GM12878 (cell line): Measurements from ENCODE around the gene FAM177B. TPM values are rescaled to one million over a fixed set of nuclear protein-coding genes. Genes with fewer than 3 reads are reported as not detected.
A peak's percentile ranks its signal among the peaks of the same experiment; 100 is the strongest.

Source experiments
- ATAC-seq: fragments of 200-7000 bp; cut with Tn5 transposase; 3 replicates; pipeline ENCODE4 v1.9.1; 2020; ENCODE audit warnings: mild to moderate bottlenecking, moderate library complexity
- BruUV-seq: library from RNA; stranded (reverse); fragments of 400-500 nt; replicated peaks from 2 replicates; lab custom pipeline; 2021; lab: Mats Ljungman, UMichigan
- CTCF ChIA-PET: fragments of 300-600 bp; sonication (Branson Sonifier 250); formaldehyde crosslinking; extraction: SDS; loops from one replicate; lab custom pipeline; 2021; ENCODE audit warnings: inconsistent platforms; lab: Yijun Ruan, JAX
- POLR2A ChIA-PET: fragments of 350-600 bp; formaldehyde crosslinking; extraction: SDS; loops from one replicate; lab custom pipeline; 2021; ENCODE audit warnings: inconsistent platforms; lab: Charles Lee
- RAD21 ChIA-PET: fragments of 300-600 bp; sonication (Branson Sonifier 250); formaldehyde crosslinking; loops from one replicate; lab custom pipeline; 2023; ENCODE audit warnings: antibody characterized with exemption; ENCODE audit not compliant: unreplicated experiment; lab: Charles Lee
- SMC1A ChIA-PET: fragments of 300-600 bp; sonication (Branson Sonifier 250); formaldehyde crosslinking; loops from one replicate; lab custom pipeline; 2023; ENCODE audit not compliant: unreplicated experiment, uncharacterized antibody; lab: Charles Lee
- DNase-seq: peaks from one replicate; pipeline ENCODE4 v3.0.0-alpha.2; 2011; ENCODE audit warnings: low read depth, low spot score
- FAIRE-seq: peaks from 3 replicates; lab custom pipeline; 2011; peaks lifted over from hg19 to GRCh38; lab: Jason Lieb, UNC
- H2AFZ ChIP-seq: 2 replicates; pipeline ENCODE4 v1.6.0; 2011; ENCODE audit warnings: low read depth, low read length, control low read depth; ENCODE audit not compliant: control insufficient read depth
- H3K27ac ChIP-seq: 2 replicates; pipeline ENCODE4 v1.5.1; 2011; ENCODE audit warnings: control low read depth; ENCODE audit not compliant: control insufficient read depth, insufficient read depth
- H3K27me3 ChIP-seq, 2 experiments: replicated peaks in 1 of 2; 2 replicates each; pipeline versions ENCODE4 v1.6.0 to v1.6.1; 2011; ENCODE audit warnings: low read length in 1 of 2; ENCODE audit not compliant: control insufficient read depth in 2 of 2, insufficient read depth in 2 of 2
- H3K36me3 ChIP-seq, 2 experiments: 2 replicates each; pipeline ENCODE4 v1.5.1; 2011; ENCODE audit warnings: low read length in 1 of 2; ENCODE audit not compliant: control insufficient read depth in 2 of 2, insufficient read depth in 2 of 2
- H3K4me1 ChIP-seq: 2 replicates; pipeline ENCODE4 v1.6.1; 2011; ENCODE audit warnings: mild to moderate bottlenecking, low read length, moderate library complexity, mixed read lengths; ENCODE audit not compliant: control insufficient read depth, insufficient read depth
- H3K4me2 ChIP-seq: 2 replicates; pipeline ENCODE4 v1.6.0; 2011; ENCODE audit warnings: control low read depth; ENCODE audit not compliant: control insufficient read depth, insufficient read depth
- H3K4me3 ChIP-seq: fragments of 200-600 bp; sonication (generic); 2 replicates; pipeline ENCODE4 v1.5.1; 2016
- H3K79me2 ChIP-seq: 2 replicates; pipeline ENCODE4 v1.6.0; 2011; ENCODE audit warnings: low read length; ENCODE audit not compliant: control insufficient read depth, insufficient read depth
- H3K9ac ChIP-seq: 2 replicates; pipeline ENCODE4 v1.8.0; 2011; ENCODE audit warnings: low read length, control low read depth, mixed read lengths; ENCODE audit not compliant: control insufficient read depth, insufficient read depth
- H3K9me3 ChIP-seq: replicated peaks from 3 replicates; pipeline ENCODE4 v1.5.1; 2011; ENCODE audit warnings: mild to moderate bottlenecking, low read length; ENCODE audit not compliant: control insufficient read depth, insufficient read depth
- H4K20me1 ChIP-seq: 2 replicates; pipeline ENCODE4 v1.6.0; 2011; ENCODE audit not compliant: control insufficient read depth, insufficient read depth
- EGR1 ChIP-seq, 2 experiments: IDR thresholded peaks; 1 replicate in 1 of 2; 2 replicates in 1 of 2; pipeline ENCODE4 v1.6.1; 2011 to 2012; ENCODE audit warnings: low read depth in 2 of 2, low read length in 2 of 2, borderline replicate concordance in 1 of 2, mild to moderate bottlenecking in 1 of 2, moderate library complexity in 1 of 2
- RAD21 ChIP-seq: IDR thresholded peaks from 2 replicates; pipeline ENCODE4 v1.6.1; 2011; ENCODE audit warnings: mild to moderate bottlenecking, low read depth, low read length, moderate library complexity; ENCODE audit not compliant: insufficient read depth
- SIX5 ChIP-seq: IDR thresholded peaks from 2 replicates; pipeline ENCODE4 v1.6.1; 2011; ENCODE audit warnings: mild to moderate bottlenecking, low read depth, low read length, moderate library complexity; ENCODE audit not compliant: severe bottlenecking
- WGBS: methylation state at CpG from one replicate; pipeline ENCODE4 v1.1.6; 2016; ENCODE audit warnings: low lambda C conversion rate; ENCODE audit not compliant: insufficient replicate concordance, insufficient coverage; ENCODE audit errors: missing lambda C conversion rate; 5-methylcytosine and 5-hydroxymethylcytosine counted together
- in situ Hi-C: fragments of 300-500 bp; cut with MboI; formaldehyde crosslinking; loops from 9 replicates; pipeline ENCODE4 v1.14.3; 2018; ENCODE audit warnings: mixed read lengths
- intact Hi-C: fragments of 100-400 bp; cut with micrococcal nuclease; formaldehyde crosslinking; loops from one replicate; pipeline ENCODE4 v1.14.2; 2022; ENCODE audit not compliant: unreplicated experiment
- polyA plus RNA-seq, 11 experiments: library from polyadenylated mRNA; depleted of rRNA in 4 of 11; unstranded in 6 of 11; stranded (reverse) in 5 of 11; fragments of >200 nt; fragmentation: Nextera tagmentation in 4 of 11; fragmentation: Illumina TruSeq in 1 of 11; extraction: Ambion mirVana in 4 of 11; extraction: Trizol in 1 of 11; gene quantifications; 1 replicate in 1 of 11; 2 replicates in 10 of 11; pipeline versions ENCODE4 v1.2.1 to v1.2.3, GENCODE V29; 2011 to 2016; ENCODE audit warnings: inconsistent platforms in 2 of 11, missing spikeins in 2 of 11, low read depth in 1 of 11
- total RNA-seq, 4 experiments: library from RNA; depleted of rRNA in 3 of 4; stranded (reverse); fragments of >200 nt in 3 of 4; fragmentation: Illumina TruSeq in 1 of 4; extraction: Trizol in 1 of 4; gene quantifications; 2 replicates each; pipeline versions ENCODE4 v1.2.1 to v1.2.3, GENCODE V29; 2013 to 2021
- TF ChIP-seq, protein P1 (sequence below), 3 experiments: IDR thresholded peaks in 2 of 3; conservative IDR thresholded peaks in 1 of 3; 2 replicates each; pipeline ENCODE4 v1.5.1; 2011; ENCODE audit warnings: low read depth in 3 of 3, low read length in 3 of 3, mild to moderate bottlenecking in 3 of 3, control low read depth in 2 of 3, moderate library complexity in 2 of 3, inconsistent platforms in 1 of 3, mixed read lengths in 1 of 3; ENCODE audit not compliant: control insufficient read depth in 2 of 3, insufficient read depth in 1 of 3; ENCODE audit errors: extremely low read depth in 1 of 3

The FAM177B gene
- total and polyA plus RNA-seq, 10 of the 15 experiments (the other 5 are each of a cell fraction or from before 2014, with no cell fraction given), result 0.06 TPM; not detected in 9

DNA sequence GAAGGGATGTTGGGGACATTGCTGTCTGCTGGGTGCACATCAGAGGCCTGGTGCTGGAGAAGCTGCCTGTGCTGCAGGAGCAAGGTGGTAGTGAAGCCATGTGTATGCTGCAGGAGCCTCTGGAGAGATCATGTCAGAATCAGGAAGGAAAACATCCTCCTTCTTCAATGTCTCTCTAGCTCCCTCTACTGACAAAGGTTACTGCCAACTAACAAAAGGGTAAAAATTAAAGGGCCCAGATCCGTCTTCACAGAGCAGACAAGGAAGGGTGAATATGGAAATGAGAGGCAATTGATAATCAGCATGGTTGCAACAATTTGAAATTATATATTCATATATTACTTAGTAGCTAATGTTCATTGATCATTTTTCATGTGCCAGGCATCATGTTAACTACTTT lies 32.2 kb downstream of the FAM177B start:
- FAIRE-seq, result no peak
- Histone ChIP-seq H3K36me3 (no peaks in the 10 kb centered on the region), H3K4me3 (no peak overlapping the region), H3K4me2 (no peak overlapping the region), H3K9ac (no peak overlapping the region), H3K27ac (no peak overlapping the region), H3K9me3 (peaks cover 6% of the 10 kb centered on the region), H3K4me1 (peaks cover 19% of the 10 kb centered on the region), H3K79me2 (no peaks in the 10 kb centered on the region), H3K27me3 (no peaks in the 10 kb centered on the region), H4K20me1 (no peaks in the 10 kb centered on the region), H2AFZ (no peak overlapping the region)
- peak; percentile 30 for ATAC-seq
- ChIA-PET POLR2A (no interaction called here), RAD21 (interaction anchor here (1.0 kb wide), 1 partner anchor 303 kb away, joined by 3 read pairs; no protein-coding TSS in a partner anchor), CTCF (interaction anchor here (0.6 to 1.8 kb wide), 3 partner anchors 10 to 30 kb away, joined by 3 to 6 read pairs (median 4); no protein-coding TSS in a partner anchor), SMC1A (interaction anchor here (0.7 to 0.9 kb wide), 3 partner anchors 11 to 116 kb away, joined by 3 read pairs; partner anchors contain the start of gene FAM177B)
- BruUV-seq, result no TSS peak
- 47% methylated on average over 1 of the region's 1 CpG for WGBS
- DNase-seq, result no peak
- TF ChIP-seq, protein P1, sequence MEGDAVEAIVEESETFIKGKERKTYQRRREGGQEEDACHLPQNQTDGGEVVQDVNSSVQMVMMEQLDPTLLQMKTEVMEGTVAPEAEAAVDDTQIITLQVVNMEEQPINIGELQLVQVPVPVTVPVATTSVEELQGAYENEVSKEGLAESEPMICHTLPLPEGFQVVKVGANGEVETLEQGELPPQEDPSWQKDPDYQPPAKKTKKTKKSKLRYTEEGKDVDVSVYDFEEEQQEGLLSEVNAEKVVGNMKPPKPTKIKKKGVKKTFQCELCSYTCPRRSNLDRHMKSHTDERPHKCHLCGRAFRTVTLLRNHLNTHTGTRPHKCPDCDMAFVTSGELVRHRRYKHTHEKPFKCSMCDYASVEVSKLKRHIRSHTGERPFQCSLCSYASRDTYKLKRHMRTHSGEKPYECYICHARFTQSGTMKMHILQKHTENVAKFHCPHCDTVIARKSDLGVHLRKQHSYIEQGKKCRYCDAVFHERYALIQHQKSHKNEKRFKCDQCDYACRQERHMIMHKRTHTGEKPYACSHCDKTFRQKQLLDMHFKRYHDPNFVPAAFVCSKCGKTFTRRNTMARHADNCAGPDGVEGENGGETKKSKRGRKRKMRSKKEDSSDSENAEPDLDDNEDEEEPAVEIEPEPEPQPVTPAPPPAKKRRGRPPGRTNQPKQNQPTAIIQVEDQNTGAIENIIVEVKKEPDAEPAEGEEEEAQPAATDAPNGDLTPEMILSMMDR (IDR thresholded peaks at IDR 0.05 in 2 of 3, conservative IDR thresholded peaks at IDR 0.05 in 1 of 3; ENCODE audit: control insufficient read depth in 2 of 3, extremely low read depth in 1 of 3, insufficient read depth in 1 of 3, low read depth in 3 of 3, low read length in 3 of 3), result peak; percentile 26 to 44 (median 42); a peak in 3 of 6 replicates
- TF ChIP-seq EGR1 (IDR thresholded peaks at IDR 0.05; ENCODE audit: borderline replicate concordance in 1 of 2, low read depth in 2 of 2, low read length in 2 of 2) (no peak), SIX5 (no peak), RAD21 (peak; percentile 28; the same call in 1 of the 2 replicates)
- in situ Hi-C loops (no loop called here), intact Hi-C loops (loop anchor here (1.0 to 2.0 kb wide), 2 partner anchors 31 to 304 kb away; no protein-coding TSS in a partner anchor)
